ENCODE measurements around the gene PBRM1.

The PBRM1 gene

DNA sequence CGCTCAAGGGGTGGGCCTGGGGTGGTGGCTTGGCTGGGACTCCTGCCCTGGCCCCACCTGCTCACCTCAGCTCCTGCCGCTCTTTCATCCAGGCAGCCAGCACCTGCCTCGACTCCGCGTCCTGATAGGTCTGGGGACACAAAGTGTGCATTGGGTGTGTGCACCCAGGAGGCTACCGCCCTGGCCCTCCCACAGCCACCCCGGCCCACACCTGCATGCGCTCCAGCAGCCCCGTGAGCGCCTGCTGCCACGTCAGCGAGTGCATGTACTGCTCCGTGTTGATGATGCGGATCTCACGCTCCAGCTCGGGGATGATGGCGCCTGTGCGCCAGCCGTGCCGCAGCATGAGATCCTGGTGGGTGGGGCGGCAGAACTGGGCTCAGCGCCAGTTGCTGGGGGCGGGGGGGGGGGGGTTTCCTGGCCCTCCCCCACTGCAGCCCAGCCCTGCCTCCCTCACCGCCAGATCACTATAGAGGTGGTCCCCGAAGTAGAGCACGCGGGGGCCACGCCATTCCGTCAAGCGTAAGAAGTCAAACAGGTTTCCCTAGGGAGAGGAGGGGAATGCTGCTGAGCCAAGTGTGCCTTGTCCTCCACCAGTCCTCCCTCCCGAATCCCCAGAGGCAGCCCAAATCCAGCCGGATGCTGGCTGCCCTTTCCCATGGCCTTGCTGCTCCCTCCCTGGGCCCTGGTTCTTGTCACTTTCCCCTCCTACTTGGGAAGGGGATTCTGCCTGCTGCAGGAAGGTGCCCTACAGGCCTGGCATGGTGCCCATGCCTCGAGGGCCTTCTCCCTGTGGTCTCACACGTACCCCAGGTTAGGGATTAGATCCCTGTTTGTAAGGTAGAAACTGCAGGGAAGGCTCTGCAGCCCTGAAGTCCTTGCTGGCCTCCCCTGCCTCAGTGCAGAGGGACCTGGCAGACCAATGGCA is 160.7 kb downstream of the PBRM1 start:
- DNase-seq (ENCODE audit: low read depth): no peak

DNA sequence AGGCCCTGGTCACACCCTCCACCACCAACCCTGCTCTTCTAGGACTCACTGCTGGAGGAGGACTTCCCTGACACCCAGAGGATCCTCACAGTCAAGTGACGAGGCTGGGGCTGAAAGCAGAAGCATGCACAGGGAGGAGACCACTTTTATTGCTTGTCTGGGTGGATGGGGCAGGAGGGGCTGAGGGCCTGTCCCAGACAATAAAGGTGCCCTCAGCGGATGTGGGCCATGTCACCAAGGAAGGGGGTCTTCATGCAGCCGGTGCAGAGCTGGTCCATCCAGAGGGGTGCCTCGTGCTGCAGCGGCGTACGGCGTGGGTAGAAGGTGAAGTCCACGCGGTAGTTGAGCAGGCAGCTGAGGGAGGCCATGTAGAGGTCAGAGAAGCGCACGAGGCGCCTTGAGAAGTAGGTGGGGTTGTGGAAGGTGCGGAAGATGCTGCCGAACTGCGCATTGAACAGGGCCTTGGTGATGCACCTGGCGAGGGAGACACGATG is 161.4 kb downstream of the PBRM1 start:
- DNase-seq (ENCODE audit: low read depth): no peak

GRCh38 chr3:52523386-52524257 is 162.1 kb downstream of the PBRM1 start:
- DNase-seq (ENCODE audit: low read depth): no peak

DNA sequence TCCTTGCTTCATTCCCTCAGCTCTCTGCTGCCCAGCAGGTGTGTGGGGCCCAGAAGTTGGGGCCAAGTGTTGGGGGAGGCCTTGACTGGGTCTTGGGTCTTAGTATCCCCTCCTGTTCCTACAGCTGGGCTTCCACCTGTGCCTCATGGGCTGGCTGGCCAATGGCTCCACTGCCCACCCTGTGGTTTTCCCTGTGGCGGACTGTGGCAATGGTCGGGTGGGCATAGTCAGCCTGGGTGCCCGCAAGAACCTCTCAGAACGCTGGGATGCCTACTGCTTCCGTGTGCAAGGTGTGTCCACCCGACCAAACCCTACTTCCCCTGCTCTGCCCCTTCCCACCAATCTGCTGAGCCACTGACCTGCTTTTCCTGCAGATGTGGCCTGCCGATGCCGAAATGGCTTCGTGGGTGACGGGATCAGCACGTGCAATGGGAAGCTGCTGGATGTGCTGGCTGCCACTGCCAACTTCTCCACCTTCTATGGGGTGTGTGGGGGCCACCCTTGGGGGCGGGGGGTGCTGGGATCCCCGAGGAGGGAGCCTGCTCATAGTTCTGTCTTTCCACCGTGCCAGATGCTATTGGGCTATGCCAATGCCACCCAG is 163.0 kb downstream of the PBRM1 start:
- DNase-seq (ENCODE audit: low read depth): no peak

DNA sequence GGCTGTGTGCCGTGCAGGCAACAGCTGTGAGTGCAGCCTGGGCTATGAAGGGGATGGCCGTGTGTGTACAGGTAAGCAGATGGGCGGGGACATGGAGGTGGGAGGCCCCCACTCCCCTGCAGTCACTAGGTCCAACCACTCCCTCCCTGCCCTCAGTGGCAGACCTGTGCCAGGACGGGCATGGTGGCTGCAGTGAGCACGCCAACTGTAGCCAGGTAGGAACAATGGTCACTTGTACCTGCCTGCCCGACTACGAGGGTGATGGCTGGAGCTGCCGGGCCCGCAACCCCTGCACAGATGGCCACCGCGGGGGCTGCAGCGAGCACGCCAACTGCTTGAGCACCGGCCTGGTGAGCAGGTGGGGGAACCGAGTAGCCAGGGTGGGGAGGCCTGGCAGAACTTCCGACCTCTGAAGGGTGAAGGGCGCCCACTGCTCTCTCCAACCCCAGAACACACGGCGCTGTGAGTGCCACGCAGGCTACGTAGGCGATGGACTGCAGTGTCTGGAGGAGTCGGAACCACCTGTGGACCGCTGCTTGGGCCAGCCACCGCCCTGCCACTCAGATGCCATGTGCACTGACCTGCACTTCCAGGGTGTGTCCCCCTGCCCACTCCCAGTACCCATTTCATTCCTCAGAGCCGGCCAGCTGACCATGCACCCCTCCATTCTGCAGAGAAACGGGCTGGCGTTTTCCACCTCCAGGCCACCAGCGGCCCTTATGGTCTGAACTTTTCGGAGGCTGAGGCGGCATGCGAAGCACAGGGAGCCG is 163.6 kb downstream of the PBRM1 start:
- no peak for DNase-seq (ENCODE audit: low read depth)

DNA sequence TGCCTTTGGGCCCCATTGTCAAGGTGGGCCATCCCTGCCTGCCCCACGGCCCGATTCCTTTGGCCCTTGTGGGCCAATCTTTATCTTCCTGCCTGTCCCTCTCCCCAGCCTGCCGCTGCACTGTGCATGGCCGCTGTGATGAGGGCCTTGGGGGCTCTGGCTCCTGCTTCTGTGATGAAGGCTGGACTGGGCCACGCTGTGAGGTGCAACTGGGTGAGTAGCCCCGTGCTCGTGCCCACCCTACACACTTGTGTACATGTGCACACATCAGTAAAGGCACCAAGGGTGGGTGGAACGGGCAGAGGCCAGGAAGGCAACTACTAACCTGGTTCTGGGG is 164.3 kb downstream of the PBRM1 start:
- DNase-seq (ENCODE audit: low read depth): no peak

- DNase-seq (ENCODE audit: low read depth): no peak
Measured at GRCh38 chr3:52520716-52521487, 164.8 kb downstream of the PBRM1 start.

DNA sequence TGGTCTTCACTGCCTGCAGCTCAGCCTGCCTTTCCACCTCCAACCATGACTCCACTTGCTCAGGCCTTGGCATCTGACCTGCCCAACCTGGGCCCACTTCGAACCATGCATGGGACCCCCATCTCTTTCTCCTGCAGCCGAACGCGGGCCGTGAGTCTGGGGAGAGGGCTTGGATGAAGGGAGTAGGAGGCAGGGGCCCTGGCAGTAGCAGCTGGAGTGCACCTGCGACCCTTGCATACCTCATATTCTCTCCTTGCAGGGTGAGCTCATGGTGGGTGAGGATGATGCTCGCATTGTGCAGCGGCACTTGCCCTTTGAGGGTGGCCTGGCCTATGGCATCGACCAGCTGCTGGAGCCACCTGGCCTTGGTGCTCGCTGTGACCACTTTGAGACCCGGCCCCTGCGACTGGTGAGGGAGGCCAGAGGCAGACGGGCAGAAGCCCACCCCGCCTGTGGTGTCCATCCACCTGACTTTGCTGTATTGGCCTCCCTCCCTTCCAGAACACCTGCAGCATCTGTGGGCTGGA is 165.5 kb downstream of the PBRM1 start:
- no peak for DNase-seq (ENCODE audit: low read depth)

- DNase-seq (ENCODE audit: low read depth): no peak
Measured at GRCh38 chr3:52519445-52520140, 166.1 kb downstream of the PBRM1 start.

DNA sequence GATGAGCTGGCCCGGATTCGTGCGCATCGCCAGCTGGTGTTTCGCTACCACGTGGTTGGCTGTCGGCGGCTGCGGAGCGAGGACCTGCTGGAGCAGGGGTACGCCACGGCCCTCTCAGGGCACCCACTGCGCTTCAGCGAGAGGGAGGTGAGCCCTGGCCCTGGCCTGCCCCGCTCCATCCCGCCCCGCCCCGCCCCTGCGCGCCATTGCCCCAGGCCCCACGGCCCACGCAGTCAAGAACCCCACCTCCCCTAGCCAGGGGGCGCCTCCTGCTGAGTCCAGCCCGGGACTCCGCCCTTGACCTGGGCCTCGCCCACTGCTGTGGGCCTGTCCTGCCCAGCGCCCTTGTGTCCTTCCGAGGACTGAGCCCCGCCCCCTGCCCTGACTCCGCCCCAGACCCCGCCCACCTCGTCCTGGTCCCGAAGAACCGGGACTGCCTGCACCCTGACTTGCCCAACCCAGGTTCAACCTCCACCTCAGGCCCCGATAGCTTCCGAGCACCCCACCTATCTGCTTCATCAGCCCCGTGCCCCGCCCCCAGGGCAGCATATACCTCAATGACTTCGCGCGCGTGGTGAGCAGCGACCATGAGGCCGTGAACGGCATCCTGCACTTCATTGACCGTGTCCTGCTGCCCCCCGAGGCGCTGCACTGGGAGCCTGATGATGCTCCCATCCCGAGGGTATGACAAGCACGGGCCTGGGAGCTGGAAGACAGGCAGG is 166.8 kb downstream of the PBRM1 start:
- DNase-seq (ENCODE audit: low read depth): no peak

DNA sequence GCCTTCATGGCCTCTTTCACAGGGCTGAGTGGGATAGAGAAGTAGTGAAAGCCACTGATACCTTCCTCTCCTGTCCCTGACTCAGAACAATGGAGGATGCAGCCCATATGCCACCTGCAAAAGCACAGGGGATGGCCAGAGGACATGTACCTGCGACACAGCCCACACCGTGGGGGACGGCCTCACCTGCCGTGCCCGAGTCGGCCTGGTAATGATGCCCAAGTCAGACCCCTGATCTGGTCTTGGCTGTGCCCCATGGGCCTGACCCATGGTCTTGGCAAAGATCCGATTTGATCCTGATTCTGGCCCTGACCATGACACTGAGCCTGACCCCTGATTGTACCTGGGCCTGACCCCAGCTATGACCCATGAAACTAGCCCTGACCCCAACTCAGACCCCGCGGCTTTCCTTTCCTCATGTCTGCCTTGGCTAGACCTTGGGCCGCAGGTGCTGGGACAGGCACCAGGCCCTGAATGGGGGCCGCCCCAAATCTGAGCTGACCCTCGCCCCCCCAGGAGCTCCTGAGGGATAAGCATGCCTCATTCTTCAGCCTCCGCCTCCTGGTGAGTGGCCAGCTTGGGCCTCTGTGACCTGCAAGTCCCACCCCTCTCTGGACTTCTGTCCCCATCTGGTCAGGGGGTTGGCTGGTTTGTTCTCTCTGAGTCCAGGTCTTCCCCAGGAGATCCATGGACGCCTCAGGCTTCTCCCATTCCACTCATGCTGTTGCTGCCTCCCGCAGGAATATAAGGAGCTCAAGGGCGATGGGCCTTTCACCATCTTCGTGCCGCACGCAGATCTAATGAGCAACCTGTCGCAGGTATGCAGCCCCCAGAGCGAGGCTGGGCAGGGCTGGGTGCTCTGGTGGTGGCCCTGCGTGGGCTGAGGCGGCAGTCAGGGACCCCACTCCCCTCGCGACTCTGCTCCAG is 167.7 kb downstream of the PBRM1 start:
- no peak for DNase-seq (ENCODE audit: low read depth)

DNA sequence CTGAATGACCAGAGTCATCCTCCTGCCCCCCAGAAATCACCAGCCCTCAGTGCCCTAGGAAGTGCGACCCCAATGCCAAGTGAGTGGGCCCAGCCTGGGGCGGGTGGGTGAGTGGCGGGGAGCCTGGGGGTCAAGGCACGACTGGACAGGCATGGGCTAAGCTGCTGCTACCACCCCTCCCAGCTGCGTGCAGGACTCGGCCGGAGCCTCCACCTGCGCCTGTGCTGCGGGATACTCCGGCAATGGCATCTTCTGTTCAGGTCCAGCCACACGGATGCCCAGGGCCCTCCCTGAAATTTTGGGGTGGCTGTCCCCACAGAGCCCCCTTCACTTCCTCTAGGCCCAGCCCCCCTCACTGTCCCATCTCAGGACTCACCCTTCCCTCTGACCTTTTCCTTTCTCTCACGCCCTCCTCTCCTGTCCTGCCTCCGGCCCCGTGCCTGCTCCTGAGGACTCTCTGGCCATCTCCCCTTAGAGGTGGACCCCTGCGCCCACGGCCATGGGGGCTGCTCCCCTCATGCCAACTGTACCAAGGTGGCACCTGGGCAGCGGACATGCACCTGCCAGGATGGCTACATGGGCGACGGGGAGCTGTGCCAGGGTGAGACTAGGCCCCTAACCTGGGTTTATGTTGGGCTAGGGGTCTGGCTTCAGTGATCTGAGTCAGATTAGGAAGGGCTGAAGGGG is 169.1 kb downstream of the PBRM1 start:
- no peak for DNase-seq (ENCODE audit: low read depth)

DNA sequence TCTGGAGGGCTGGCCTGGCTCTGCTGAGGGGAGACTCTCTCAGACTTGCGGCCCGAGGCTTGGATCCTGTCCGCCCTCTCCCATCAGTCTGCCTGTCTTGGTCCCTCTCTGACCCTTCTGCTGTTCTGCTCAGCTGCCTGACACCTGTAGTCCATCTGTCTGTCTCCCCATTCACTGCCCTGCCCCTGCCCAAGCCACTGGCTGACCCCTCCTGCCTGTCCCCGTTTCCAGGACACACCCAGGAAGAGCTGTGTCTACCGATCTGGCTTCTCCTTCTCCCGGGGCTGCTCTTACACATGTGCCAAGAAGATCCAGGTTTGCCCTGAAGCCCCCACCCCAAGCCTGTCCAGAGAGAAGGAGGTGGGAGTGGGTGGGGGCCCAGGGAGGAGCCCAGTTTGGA is 170.5 kb downstream of the PBRM1 start:
- no peak for DNase-seq (ENCODE audit: low read depth)

DNA sequence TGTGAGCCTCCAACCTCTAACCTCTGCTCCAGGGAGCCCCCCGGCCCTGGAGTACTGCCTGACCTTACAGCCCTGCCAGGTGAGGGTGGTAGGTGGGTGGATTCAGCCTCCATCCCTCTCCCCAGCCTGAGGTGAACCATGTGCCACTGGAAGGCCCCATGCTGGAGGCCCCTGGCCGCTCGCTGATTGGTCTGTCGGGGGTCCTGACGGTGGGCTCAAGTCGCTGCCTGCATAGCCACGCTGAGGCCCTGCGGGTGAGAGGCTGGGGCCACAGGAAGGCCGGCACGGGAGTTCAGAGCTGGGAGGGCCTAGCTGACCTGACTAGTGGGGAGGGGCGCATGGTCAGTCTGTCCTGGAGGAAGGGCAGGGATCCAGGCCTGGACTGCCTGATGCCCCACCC is 171.1 kb downstream of the PBRM1 start:
- no peak for DNase-seq (ENCODE audit: low read depth)

GRCh38 chr3:52513281-52513680 is 172.4 kb downstream of the PBRM1 start:
- DNase-seq (ENCODE audit: low read depth): no peak

DNA sequence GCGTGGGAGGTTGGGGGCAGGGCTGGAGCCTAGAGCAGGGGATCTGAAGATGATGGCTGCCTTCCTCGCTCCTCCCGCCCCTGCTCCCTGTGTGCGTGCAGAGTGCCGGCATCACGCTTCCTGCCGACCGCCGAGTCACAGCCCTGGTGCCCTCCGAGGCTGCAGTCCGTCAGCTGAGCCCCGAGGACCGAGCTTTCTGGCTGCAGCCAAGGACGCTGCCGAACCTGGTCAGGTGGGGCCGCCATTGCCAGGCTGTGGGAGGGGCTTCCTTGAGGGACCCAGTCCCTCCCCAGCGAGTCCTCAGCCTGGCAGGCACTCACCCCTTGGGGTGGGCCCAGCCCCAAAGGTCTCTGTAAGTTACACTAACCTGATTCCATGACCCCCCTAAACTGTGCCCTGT is 173.0 kb downstream of the PBRM1 start:
- no peak for DNase-seq (ENCODE audit: low read depth)

DNA sequence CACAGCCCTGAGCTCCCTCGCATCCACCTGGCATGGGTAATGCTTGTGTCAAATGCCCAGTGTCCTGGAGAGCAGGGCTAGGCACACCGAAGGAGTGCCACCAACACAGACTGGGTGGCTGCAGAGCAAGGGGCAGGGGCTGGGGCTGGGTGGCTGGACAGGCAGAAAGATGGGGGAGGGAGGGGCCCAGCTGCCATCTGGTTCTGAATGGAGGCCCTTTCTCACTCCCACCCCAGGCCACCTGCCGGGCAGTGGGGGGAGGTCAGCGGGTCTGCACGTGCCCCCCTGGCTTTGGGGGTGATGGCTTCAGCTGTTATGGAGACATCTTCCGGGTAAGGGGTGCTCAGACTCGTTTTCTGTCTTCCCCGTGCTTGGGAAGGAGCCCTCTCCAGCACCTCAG is 173.6 kb downstream of the PBRM1 start:
- no peak for DNase-seq (ENCODE audit: low read depth)

DNA sequence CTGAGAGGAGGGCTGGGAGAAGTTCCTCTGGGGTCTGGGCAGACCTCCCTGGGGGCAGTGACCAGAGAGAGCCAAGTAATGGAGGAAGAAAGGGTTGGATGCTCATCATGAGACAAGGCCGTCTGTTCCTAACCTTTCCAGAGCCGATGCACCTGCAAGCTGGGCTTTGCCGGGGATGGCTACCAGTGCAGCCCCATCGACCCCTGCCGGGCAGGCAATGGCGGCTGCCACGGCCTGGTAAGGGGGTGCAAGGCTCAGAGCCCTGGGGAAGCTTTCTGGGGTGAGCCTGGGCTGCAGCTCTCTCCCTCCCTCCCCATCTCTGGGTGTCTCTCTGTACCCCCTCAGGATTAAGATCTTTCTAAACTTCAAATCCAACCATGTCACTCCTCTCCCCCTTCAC is 174.2 kb downstream of the PBRM1 start:
- DNase-seq (ENCODE audit: low read depth): no peak
